SK-N-SH (cell line): ENCODE measurements around the gene COL4A6. TPM values are rescaled to one million over a fixed set of nuclear protein-coding genes. Genes with fewer than 3 reads are reported as not detected.

Experiments
- CTCF ChIA-PET: fragments of 300-600, 350-600 bp; formaldehyde crosslinking; extraction: SDS; loops from one replicate; lab custom pipeline; 2021; lab: Yijun Ruan, JAX
- POLR2A ChIA-PET: fragments of 350-600 bp; sonication (Branson Sonifier 250); formaldehyde crosslinking; extraction: SDS; loops from one replicate; lab custom pipeline; 2020; ENCODE audit warnings: antibody characterized with exemption, inconsistent platforms; lab: Yijun Ruan, JAX
- DNase-seq: peaks from one replicate; pipeline ENCODE4 v3.0.0; 2012
- H2AFZ ChIP-seq: fragments of 200-600 bp; sonication (generic); 2 replicates; pipeline ENCODE4 v1.8.1; 2016; ENCODE audit warnings: antibody characterized with exemption, mild to moderate bottlenecking, low read depth
- H3F3A ChIP-seq: fragments of 200-600 bp; sonication (generic); replicated peaks from 2 replicates; pipeline ENCODE3; 2016; ENCODE audit warnings: antibody characterized with exemption, mild to moderate bottlenecking; ENCODE audit not compliant: insufficient read depth
- H3K27ac ChIP-seq, 2 experiments: fragments of 200-500 bp in 1 of 2; fragments of 200-600 bp in 1 of 2; sonication (Bioruptor generic) in 1 of 2; sonication (generic), shearing (Covaris generic) in 1 of 2; 2 replicates each; pipeline versions ENCODE4 v1.5.1 to v1.6.1; 2014 to 2016; ENCODE audit warnings: low read depth in 2 of 2, inconsistent platforms in 1 of 2, low read length in 1 of 2, mild to moderate bottlenecking in 1 of 2, mixed read lengths in 1 of 2
- H3K27me3 ChIP-seq: fragments of 200-600 bp; sonication (generic), shearing (Covaris generic); 2 replicates; pipeline ENCODE4 v1.6.1; 2016; ENCODE audit warnings: mixed run types; ENCODE audit not compliant: insufficient read depth
- H3K36me3 ChIP-seq, 2 experiments: fragments of 200-500 bp in 1 of 2; fragments of 200-600 bp in 1 of 2; sonication (Bioruptor generic) in 1 of 2; sonication (generic) in 1 of 2; replicated peaks in 1 of 2; 2 replicates each; pipeline versions ENCODE3 to v1.5.1; 2014 to 2016; ENCODE audit warnings: low read length in 1 of 2, mild to moderate bottlenecking in 1 of 2; ENCODE audit not compliant: insufficient read depth in 2 of 2, control insufficient read depth in 1 of 2
- H3K4me1 ChIP-seq, 2 experiments: fragments of 200-500 bp in 1 of 2; fragments of 200-600 bp in 1 of 2; sonication (Bioruptor generic) in 1 of 2; sonication (generic), shearing (Covaris generic) in 1 of 2; 2 replicates each; pipeline versions ENCODE4 v1.5.1 to v1.6.1; 2014 to 2016; ENCODE audit warnings: low read depth in 1 of 2, low read length in 1 of 2, mixed run types in 1 of 2; ENCODE audit not compliant: insufficient read depth in 2 of 2, control insufficient read depth in 1 of 2
- H3K4me2 ChIP-seq: fragments of 200-600 bp; sonication (generic), shearing (Covaris generic); 2 replicates; pipeline ENCODE4 v1.6.1; 2017; ENCODE audit warnings: mixed run types
- H3K4me3 ChIP-seq, 2 experiments: fragments of 200-500 bp in 1 of 2; fragments of 200-600 bp in 1 of 2; sonication (Bioruptor generic) in 1 of 2; sonication (generic), shearing (Covaris generic) in 1 of 2; 2 replicates each; pipeline versions ENCODE4 v1.5.1 to v1.8.1; 2014 to 2016; ENCODE audit warnings: low read depth in 2 of 2, inconsistent platforms in 1 of 2, low read length in 1 of 2, mild to moderate bottlenecking in 1 of 2, mixed read lengths in 1 of 2, moderate library complexity in 1 of 2
- H3K79me2 ChIP-seq: fragments of 200-600 bp; sonication (generic); 2 replicates; pipeline ENCODE4 v1.8.1; 2017; ENCODE audit warnings: mild to moderate bottlenecking; ENCODE audit not compliant: insufficient read depth
- H3K9ac ChIP-seq: fragments of 200-600 bp; sonication (generic); 2 replicates; pipeline ENCODE4 v1.6.1; 2017; ENCODE audit warnings: mixed run types
- H3K9me2 ChIP-seq: fragments of 200-600 bp; sonication (generic); 2 replicates; pipeline ENCODE4 v1.6.1; 2017; ENCODE audit warnings: mixed run types
- H3K9me3 ChIP-seq: fragments of 200-600 bp; sonication (generic); 2 replicates; pipeline ENCODE4 v1.6.1; 2017; ENCODE audit warnings: mixed run types, mild to moderate bottlenecking, moderate library complexity
- H4K20me1 ChIP-seq: fragments of 200-600 bp; sonication (generic); 2 replicates; pipeline ENCODE4 v1.6.1; 2017; ENCODE audit warnings: mild to moderate bottlenecking, mixed run types; ENCODE audit not compliant: insufficient read depth
- JUND ChIP-seq: IDR thresholded peaks from 2 replicates; pipeline ENCODE4 v1.4.0; 2012
- POLR2AphosphoS5 ChIP-seq: IDR thresholded peaks from 2 replicates; pipeline ENCODE4 v1.6.1; 2012; ENCODE audit warnings: low read depth, low read length
- RAD21 ChIP-seq: IDR thresholded peaks from 2 replicates; pipeline ENCODE4 v1.6.1; 2012; ENCODE audit warnings: mild to moderate bottlenecking, low read length
- RFX5 ChIP-seq: IDR thresholded peaks from 2 replicates; pipeline ENCODE4 v1.6.1; 2012; ENCODE audit warnings: mild to moderate bottlenecking, improper control_type of control experiment, low read length
- WGBS: methylation state at CpG from one replicate; pipeline ENCODE4 v1.1.6; 2017; ENCODE audit warnings: low lambda C conversion rate; 5-methylcytosine and 5-hydroxymethylcytosine counted together
- polyA plus RNA-seq, 3 experiments: library from polyadenylated mRNA; depleted of rRNA; stranded (reverse); fragments of >200 nt; gene quantifications; 2 replicates each; pipeline ENCODE4 v1.2.3, GENCODE V29; 2012
- TF ChIP-seq, protein P1 (sequence below): IDR thresholded peaks from 2 replicates; pipeline ENCODE4 v1.6.1; 2012; ENCODE audit warnings: mild to moderate bottlenecking, low read depth, low read length, moderate library complexity
- TF ChIP-seq, protein P2 (sequence below): fragments of 200-600 bp; sonication (generic); IDR thresholded peaks from 2 replicates; pipeline ENCODE4 v1.6.1; 2017; ENCODE audit warnings: antibody characterized with exemption, mild to moderate bottlenecking, moderate library complexity

Gene COL4A6
- polyA plus RNA-seq, 1 of the 3 experiments (the other 2 are of a cell fraction): not detected

DNA sequence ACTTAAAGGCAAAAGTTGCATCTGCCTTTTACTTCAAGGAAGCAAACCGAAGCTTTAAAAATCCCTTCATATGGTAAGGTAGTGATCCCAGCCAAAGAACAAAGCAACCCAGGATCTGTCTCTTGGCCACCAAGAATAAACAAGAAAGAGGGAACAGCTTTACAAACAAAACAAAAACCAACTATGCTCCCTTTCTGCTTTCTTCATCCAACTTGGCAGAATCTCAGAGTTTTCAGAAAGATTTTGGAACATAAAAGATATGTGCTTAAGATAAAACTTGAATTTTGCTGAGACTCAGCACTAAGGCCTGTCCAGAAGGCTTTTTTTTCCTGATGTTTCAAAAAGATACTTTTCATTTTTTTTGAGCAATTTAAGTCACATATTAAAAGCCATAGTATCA lies 94.0 kb downstream of the COL4A6 start:
- ChIA-PET CTCF (no interaction called here), POLR2A (no interaction called here)
- H3K4me2 ChIP-seq: no peak overlapping the region
- H3K27me3 ChIP-seq: peaks cover 7% of the 10 kb centered on the region; the same call in 1 of the 2 replicates
- no peaks in the 10 kb centered on the region for H3K9me3 ChIP-seq
- H4K20me1 ChIP-seq: no peaks in the 10 kb centered on the region
- WGBS: 9% methylated on average over 1 of the region's 1 CpG
- no peaks in the 10 kb centered on the region for H3K9me2 ChIP-seq
- no peaks in the 10 kb centered on the region for H3K4me1 ChIP-seq
- H3F3A ChIP-seq: no peaks in the 10 kb centered on the region
- TF ChIP-seq JUND (no peak), RFX5 (no peak)
- H3K27ac ChIP-seq: no peak overlapping the region
- H3K36me3 ChIP-seq: no peaks in the 10 kb centered on the region
- no peak overlapping the region for H3K9ac ChIP-seq
- no peaks in the 10 kb centered on the region for H3K79me2 ChIP-seq
- no peak overlapping the region for H2AFZ ChIP-seq
- H3K4me3 ChIP-seq: no peak overlapping the region
- no peak for DNase-seq

DNA sequence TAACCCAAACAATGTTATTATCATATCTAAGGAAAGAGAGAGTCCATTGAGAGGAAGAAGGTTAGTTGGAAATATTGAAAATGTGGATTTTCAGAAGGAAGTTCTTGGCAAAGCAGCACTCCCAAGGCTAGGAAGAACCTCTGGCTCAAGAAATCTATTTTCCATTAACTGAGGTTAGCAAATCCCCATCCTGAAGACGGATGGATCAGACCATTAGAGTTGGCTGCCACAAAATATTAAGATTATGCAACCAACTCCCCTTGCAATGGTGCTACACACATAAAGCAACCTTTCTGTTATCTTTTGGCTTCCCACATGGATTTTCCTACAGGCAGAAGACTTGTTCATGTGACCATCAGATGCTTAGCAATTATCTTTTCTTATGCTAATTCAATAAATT lies 96.3 kb downstream of the COL4A6 start:
- no peak for DNase-seq
- 0% methylated on average over 1 of the region's 1 CpG for WGBS
- ChIA-PET CTCF (no interaction called here), POLR2A (no interaction called here)
- Histone ChIP-seq H3K4me3 (no peak overlapping the region), H3K9ac (no peak overlapping the region), H3K27ac (no peak overlapping the region), H3K36me3 (no peaks in the 10 kb centered on the region), H3K4me1 (no peaks in the 10 kb centered on the region), H3K79me2 (no peaks in the 10 kb centered on the region), H2AFZ (no peak overlapping the region), H3K9me3 (no peaks in the 10 kb centered on the region), H3F3A (no peaks in the 10 kb centered on the region), H4K20me1 (no peaks in the 10 kb centered on the region), H3K9me2 (no peaks in the 10 kb centered on the region), H3K4me2 (no peak overlapping the region), H3K27me3 (peaks cover 3% of the 10 kb centered on the region; the same call in 1 of the 2 replicates)
- TF ChIP-seq, protein P1, sequence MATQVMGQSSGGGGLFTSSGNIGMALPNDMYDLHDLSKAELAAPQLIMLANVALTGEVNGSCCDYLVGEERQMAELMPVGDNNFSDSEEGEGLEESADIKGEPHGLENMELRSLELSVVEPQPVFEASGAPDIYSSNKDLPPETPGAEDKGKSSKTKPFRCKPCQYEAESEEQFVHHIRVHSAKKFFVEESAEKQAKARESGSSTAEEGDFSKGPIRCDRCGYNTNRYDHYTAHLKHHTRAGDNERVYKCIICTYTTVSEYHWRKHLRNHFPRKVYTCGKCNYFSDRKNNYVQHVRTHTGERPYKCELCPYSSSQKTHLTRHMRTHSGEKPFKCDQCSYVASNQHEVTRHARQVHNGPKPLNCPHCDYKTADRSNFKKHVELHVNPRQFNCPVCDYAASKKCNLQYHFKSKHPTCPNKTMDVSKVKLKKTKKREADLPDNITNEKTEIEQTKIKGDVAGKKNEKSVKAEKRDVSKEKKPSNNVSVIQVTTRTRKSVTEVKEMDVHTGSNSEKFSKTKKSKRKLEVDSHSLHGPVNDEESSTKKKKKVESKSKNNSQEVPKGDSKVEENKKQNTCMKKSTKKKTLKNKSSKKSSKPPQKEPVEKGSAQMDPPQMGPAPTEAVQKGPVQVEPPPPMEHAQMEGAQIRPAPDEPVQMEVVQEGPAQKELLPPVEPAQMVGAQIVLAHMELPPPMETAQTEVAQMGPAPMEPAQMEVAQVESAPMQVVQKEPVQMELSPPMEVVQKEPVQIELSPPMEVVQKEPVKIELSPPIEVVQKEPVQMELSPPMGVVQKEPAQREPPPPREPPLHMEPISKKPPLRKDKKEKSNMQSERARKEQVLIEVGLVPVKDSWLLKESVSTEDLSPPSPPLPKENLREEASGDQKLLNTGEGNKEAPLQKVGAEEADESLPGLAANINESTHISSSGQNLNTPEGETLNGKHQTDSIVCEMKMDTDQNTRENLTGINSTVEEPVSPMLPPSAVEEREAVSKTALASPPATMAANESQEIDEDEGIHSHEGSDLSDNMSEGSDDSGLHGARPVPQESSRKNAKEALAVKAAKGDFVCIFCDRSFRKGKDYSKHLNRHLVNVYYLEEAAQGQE: no peak
- TF ChIP-seq POLR2AphosphoS5 (no peak), RAD21 (no peak)
- TF ChIP-seq, protein P2, sequence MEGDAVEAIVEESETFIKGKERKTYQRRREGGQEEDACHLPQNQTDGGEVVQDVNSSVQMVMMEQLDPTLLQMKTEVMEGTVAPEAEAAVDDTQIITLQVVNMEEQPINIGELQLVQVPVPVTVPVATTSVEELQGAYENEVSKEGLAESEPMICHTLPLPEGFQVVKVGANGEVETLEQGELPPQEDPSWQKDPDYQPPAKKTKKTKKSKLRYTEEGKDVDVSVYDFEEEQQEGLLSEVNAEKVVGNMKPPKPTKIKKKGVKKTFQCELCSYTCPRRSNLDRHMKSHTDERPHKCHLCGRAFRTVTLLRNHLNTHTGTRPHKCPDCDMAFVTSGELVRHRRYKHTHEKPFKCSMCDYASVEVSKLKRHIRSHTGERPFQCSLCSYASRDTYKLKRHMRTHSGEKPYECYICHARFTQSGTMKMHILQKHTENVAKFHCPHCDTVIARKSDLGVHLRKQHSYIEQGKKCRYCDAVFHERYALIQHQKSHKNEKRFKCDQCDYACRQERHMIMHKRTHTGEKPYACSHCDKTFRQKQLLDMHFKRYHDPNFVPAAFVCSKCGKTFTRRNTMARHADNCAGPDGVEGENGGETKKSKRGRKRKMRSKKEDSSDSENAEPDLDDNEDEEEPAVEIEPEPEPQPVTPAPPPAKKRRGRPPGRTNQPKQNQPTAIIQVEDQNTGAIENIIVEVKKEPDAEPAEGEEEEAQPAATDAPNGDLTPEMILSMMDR: no peak
